Common myeloid progenitor, CD34-positive (primary cell): ENCODE measurements around the gene SCRN1.
A peak's percentile ranks its signal among the peaks of the same experiment; 100 is the strongest.

Experiments used
- CTCF ChIA-PET: fragments of 350-600 bp; sonication (Branson Sonifier 250); formaldehyde crosslinking; loops from one replicate; lab custom pipeline; 2021; ENCODE audit warnings: antibody characterized with exemption; lab: Charles Lee
- POLR2A ChIA-PET: fragments of 350-600 bp; sonication (Branson Sonifier 250); formaldehyde crosslinking; loops from one replicate; lab custom pipeline; 2021; ENCODE audit warnings: antibody characterized with exemption; lab: Charles Lee
- DNase-seq, 3 donors: peaks; one replicate each; pipeline versions ENCODE4 v3.0.0 to v3.0.0-alpha.2; 2013
- H3K27ac ChIP-seq, 2 experiments: 1 replicate in 1 of 2; 2 replicates in 1 of 2; pipeline ENCODE4 v1.7.0; 2013; ENCODE audit warnings: inconsistent platforms in 2 of 2, low read length in 2 of 2, mild to moderate bottlenecking in 2 of 2, low read depth in 1 of 2, moderate library complexity in 1 of 2; ENCODE audit not compliant: severe bottlenecking in 2 of 2, insufficient read depth in 1 of 2, poor library complexity in 1 of 2
- H3K27me3 ChIP-seq, 5 experiments: replicated peaks in 2 of 5; 1 replicate in 3 of 5; 2 replicates in 2 of 5; pipeline versions ENCODE4 v1.6.1 to v1.7.0; 2013; ENCODE audit warnings: low read length in 4 of 5, mild to moderate bottlenecking in 2 of 5, moderate library complexity in 2 of 5, inconsistent platforms in 1 of 5; ENCODE audit not compliant: insufficient read depth in 5 of 5, control insufficient read depth in 4 of 5
- H3K36me3 ChIP-seq, 4 experiments: 1 replicate in 2 of 4; 2 replicates in 2 of 4; pipeline versions ENCODE4 v1.6.1 to v1.7.0; 2013; ENCODE audit warnings: low read length in 3 of 4, control low read depth in 1 of 4, mild to moderate bottlenecking in 1 of 4; ENCODE audit not compliant: control insufficient read depth in 4 of 4, insufficient read depth in 4 of 4
- H3K4me1 ChIP-seq, 4 experiments: 1 replicate in 3 of 4; 2 replicates in 1 of 4; pipeline versions ENCODE4 v1.6.1 to v1.7.1; 2013; ENCODE audit warnings: low read length in 3 of 4, mild to moderate bottlenecking in 3 of 4, control low read depth in 1 of 4, inconsistent platforms in 1 of 4, moderate library complexity in 1 of 4; ENCODE audit not compliant: control insufficient read depth in 4 of 4, insufficient read depth in 4 of 4; ENCODE audit errors: control extremely low read depth in 1 of 4
- H3K4me3 ChIP-seq, 7 experiments: 1 replicate in 4 of 7; 2 replicates in 3 of 7; pipeline versions ENCODE4 v1.5.1 to v1.7.0; 2013; ENCODE audit warnings: mild to moderate bottlenecking in 7 of 7, low read length in 6 of 7, moderate library complexity in 6 of 7, inconsistent platforms in 2 of 7, low read depth in 2 of 7, control low read depth in 1 of 7; ENCODE audit not compliant: insufficient read depth in 4 of 7, control insufficient read depth in 1 of 7; ENCODE audit errors: extremely low read depth in 1 of 7
- H3K9me3 ChIP-seq, 5 experiments: 1 replicate in 4 of 5; 2 replicates in 1 of 5; pipeline versions ENCODE4 v1.6.1 to v1.7.1; 2013; ENCODE audit warnings: low read length in 4 of 5, mild to moderate bottlenecking in 2 of 5, inconsistent platforms in 1 of 5, low read depth in 1 of 5, moderate library complexity in 1 of 5; ENCODE audit not compliant: control insufficient read depth in 4 of 5, insufficient read depth in 2 of 5; ENCODE audit errors: control extremely low read depth in 1 of 5
- WGBS: methylation state at CpG from one replicate; pipeline ENCODE4 v1.1.5; 2013; ENCODE audit not compliant: insufficient coverage; 5-methylcytosine and 5-hydroxymethylcytosine counted together

SCRN1 gene

DNA sequence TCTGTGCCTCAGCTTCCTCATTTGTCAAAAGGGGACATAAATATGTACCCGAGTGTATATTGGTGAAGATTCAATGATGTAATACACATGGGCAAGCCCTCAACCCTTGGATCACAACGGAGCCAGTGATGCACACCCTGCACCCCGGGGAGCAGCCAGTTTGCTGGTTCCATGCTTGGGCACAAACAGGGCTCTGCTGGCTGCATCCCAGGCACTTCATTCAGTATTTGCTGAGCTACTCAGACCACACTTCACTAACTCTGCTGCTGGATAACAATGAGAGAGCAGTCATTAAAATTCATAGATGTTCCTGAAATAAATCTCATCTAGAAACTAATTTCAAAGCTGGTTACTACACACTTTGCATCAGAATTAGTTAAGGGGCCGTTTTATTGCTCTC, 72.0 kb downstream of the SCRN1 start:
- no peak overlapping the region for H3K4me3 ChIP-seq
- H3K36me3 ChIP-seq = peaks cover 3 to 29% (median 12%) of the 10 kb centered on the region in 4 experiments
- ChIA-PET POLR2A (no interaction called here), CTCF (interaction anchor here (1.2 to 2.2 kb wide), 4 partner anchors 9 to 170 kb away, joined by 3 to 12 read pairs (median 5); no protein-coding TSS in a partner anchor)
- 90% methylated on average over 2 of the region's 4 CpGs for WGBS
- H3K9me3 ChIP-seq = no peaks in the 10 kb centered on the region
- no peak for DNase-seq
- no peak overlapping the region for H3K27ac ChIP-seq
- H3K27me3 ChIP-seq = no peaks in the 10 kb centered on the region
- peaks cover 0 to 6% (median 3%) of the 10 kb centered on the region in 4 experiments for H3K4me1 ChIP-seq

DNA sequence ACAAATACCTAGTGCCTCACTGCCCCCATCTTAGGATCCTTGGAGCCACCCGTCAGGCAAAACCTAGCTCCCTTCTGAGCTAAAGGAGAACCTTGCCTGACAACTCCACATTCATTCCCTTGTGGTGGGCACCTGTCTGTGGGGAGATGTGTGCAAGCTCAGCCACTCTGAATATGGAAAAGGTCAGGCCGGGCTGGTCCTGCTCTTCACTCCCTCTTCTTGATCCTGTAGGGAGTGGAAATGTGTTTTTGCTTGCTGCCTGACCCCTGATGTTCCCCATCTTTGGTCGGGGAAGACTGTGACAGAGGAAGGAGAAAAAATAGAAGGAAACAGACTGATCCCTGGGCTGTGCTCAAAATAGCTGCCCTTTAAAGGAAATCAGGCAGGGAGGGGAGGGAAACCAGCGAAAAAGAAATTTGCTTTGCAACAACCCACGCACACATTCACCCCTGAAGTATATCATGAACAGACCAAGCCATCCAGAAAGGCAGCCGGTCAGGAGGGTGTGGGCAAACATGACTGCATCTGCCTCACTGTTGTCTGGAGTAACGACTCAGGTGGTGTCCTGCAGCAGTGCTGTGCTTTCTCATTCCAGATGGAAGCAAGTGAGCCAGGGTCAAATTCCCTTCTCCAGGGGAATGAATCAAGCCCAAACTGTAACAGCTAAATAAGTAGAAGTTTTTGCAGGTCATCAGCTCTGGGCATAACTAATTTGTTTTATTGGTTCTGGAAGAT, 74.0 kb downstream of the SCRN1 start:
- 39% methylated on average over 3 of the region's 7 CpGs for WGBS

DNA sequence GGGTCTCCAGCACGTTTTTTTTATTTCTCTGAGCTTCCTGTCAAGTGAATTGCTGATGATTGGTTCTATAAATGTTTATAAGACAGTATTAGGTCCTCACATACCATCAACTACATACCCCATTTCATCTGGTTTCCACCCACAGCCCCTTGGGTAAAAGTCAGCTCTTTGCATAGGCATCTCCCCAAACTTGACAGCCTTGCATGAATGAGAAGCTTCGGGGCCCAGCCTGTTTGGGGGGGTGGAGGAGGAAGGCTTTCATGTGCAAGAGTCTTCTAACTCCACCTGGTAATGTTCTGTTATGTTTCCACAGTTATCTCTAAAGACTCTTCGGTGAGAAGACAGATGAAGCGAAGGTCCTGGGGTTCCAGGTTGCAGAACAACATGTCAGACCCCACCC, 75.4 kb downstream of the SCRN1 start:
- POLR2A ChIA-PET = no interaction called here
- no CpG with 5 or more reads among the region's 4 CpGs for WGBS
- no peak for DNase-seq
- Histone ChIP-seq H3K27ac (no peak overlapping the region), H3K36me3 (peaks cover 0 to 4% (median 3%) of the 10 kb centered on the region in 4 experiments), H3K27me3 (no peaks in the 10 kb centered on the region), H3K9me3 (no peaks in the 10 kb centered on the region), H3K4me3 (no peak overlapping the region), H3K4me1 (peaks cover 0 to 6% (median 3%) of the 10 kb centered on the region in 4 experiments)
- CTCF ChIA-PET = interaction anchor here (1.4 to 3.0 kb wide), 2 partner anchors 8 to 148 kb away, joined by 3 to 12 read pairs; no protein-coding TSS in a partner anchor

More for the DNA sequence above, 74.0 kb downstream of the SCRN1 start:
- Histone ChIP-seq H3K27me3 (no peaks in the 10 kb centered on the region), H3K9me3 (no peaks in the 10 kb centered on the region), H3K36me3 (peaks cover 0 to 15% (median 6%) of the 10 kb centered on the region in 4 experiments), H3K27ac (no peak overlapping the region), H3K4me3 (no peak overlapping the region), H3K4me1 (peaks cover 0 to 6% (median 3%) of the 10 kb centered on the region in 4 experiments)
- ChIA-PET POLR2A (no interaction called here), CTCF (interaction anchor here (1.6 kb wide), 1 partner anchor 168 kb away, joined by 4 read pairs; no protein-coding TSS in a partner anchor)
- DNase-seq = no peak

DNA sequence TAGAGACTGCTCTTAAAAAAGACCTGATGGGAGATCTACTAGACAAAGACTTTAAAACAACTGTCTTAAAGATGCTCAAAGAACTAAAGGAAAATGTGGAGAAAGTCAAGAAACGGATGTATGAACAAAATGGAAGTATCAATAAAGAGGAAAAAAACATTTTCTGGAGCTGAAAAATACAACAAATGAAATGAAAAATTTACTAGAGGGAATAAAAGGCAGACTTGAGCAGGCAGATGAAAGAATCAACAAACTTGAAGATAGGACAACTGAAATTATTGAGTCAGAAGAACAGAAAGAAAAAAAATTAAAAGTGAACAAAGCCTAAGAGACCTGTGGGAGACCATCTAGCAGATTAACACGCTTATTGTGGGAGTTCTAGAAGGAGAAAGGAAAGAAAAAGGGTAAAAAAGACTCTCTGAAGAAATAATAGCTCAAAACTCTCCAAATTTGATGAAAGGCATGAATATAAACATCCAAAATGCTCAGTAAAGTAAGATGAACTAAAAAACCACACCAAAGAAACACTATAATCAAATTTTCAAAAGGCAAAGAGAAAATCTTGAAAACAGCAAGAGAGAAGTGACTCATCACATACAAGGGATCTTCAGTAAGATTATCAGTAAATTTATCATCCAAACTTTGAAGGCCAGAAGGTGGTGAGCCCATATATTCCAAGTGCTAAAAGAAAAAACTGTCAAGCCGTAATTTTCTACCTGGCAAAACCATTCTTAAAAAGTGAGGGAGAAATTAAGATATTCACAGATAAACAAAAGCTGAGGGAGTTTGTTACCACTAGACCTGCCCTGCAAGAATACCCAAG, 83.2 kb downstream of the SCRN1 start:
- no peak for DNase-seq
- no peaks in the 10 kb centered on the region for H3K4me1 ChIP-seq
- no peak overlapping the region for H3K27ac ChIP-seq
- peaks cover 5 to 31% (median 8%) of the 10 kb centered on the region in 5 experiments for H3K9me3 ChIP-seq
- POLR2A ChIA-PET = no interaction called here
- H3K36me3 ChIP-seq = no peaks in the 10 kb centered on the region
- WGBS = 100% methylated on average over 2 of the region's 3 CpGs
- CTCF ChIA-PET = interaction anchor here (4.6 kb wide), 1 partner anchor 15 kb away, joined by 27 read pairs; no protein-coding TSS in a partner anchor
- H3K4me3 ChIP-seq = no peak overlapping the region
- H3K27me3 ChIP-seq = no peaks in the 10 kb centered on the region

DNA sequence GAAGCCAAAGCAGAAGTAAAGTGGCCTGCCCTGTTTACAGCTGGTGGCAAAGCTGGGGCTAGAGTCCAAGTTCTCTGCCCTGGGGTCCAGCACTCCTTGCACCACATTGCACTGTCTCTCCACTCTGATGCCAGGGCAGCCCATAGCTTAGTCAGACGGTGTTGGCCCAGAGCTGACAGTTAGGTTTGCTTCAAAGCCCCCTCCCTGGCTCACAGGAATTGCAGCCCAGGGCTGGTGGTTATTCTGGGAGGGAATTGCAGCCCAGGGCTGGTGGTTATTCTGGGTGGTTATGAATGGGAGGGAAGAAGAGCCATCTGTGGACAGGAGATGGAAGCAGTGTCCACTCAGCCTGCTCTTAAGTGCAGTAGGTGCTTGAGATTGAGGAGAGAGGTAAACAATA, 88.9 kb downstream of the SCRN1 start:
- peaks cover 0 to 9% (median 3%) of the 10 kb centered on the region in 5 experiments for H3K9me3 ChIP-seq
- WGBS = no CpG with 5 or more reads among the region's 1 CpG
- peaks cover 0 to 9% (median 4%) of the 10 kb centered on the region in 4 experiments for H3K4me1 ChIP-seq
- H3K4me3 ChIP-seq = no peak overlapping the region
- ChIA-PET POLR2A (interaction anchor here (0.6 kb wide), 1 partner anchor 9 kb away, joined by 4 read pairs; no protein-coding TSS in a partner anchor), CTCF (interaction anchor here (1.4 to 2.2 kb wide), 2 partner anchors 20 to 21 kb away, joined by 3 to 8 read pairs; no protein-coding TSS in a partner anchor)
- H3K36me3 ChIP-seq = no peaks in the 10 kb centered on the region
- H3K27ac ChIP-seq = peak overlapping the region in 1 of 2 experiments; percentile 12
- DNase-seq = no peak
- H3K27me3 ChIP-seq = no peaks in the 10 kb centered on the region

DNA sequence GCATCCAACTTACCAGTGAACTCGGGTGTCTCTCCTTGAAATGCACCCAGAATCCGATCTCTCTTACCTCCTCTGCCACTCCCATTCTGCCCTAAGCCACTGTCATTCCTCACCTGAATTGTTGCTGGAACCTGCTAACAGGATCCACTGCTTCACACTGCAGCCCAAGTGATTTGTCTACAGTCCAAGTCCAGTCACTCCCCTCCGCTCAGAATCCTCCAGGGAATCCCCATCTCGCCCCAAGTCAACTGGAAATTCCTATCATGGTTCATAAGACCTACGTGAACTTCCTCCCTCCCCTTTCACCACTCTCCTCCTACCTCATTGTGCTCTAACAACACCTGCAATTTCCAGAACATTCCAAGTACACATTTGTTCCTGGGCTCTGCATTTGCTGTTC, 91.3 kb downstream of the SCRN1 start:
- ChIA-PET CTCF (interaction anchor here (0.6 to 1.0 kb wide), 4 partner anchors 14 to 151 kb away, joined by 3 read pairs; no protein-coding TSS in a partner anchor), POLR2A (no interaction called here)
- Histone ChIP-seq H3K4me1 (peaks cover 0 to 9% (median 4%) of the 10 kb centered on the region in 4 experiments), H3K27ac (no peak overlapping the region), H3K4me3 (no peak overlapping the region), H3K36me3 (no peaks in the 10 kb centered on the region), H3K9me3 (peaks cover 0 to 3% (median 0%) of the 10 kb centered on the region in 5 experiments), H3K27me3 (no peaks in the 10 kb centered on the region)
- no peak for DNase-seq
- WGBS = 75% methylated on average over 5 of the region's 5 CpGs
